Neuron (in vitro differentiated cells): ENCODE results near the gene TMEM117.

Experiments used
- H2AFZ ChIP-seq: one replicate; pipeline ENCODE4 v1.6.1; 2013; ENCODE audit warnings: low read depth, mild to moderate bottlenecking, inconsistent platforms, low read length, moderate library complexity
- H3K27me3 ChIP-seq: one replicate; pipeline ENCODE4 v1.6.1; 2013; ENCODE audit warnings: low read length; ENCODE audit not compliant: insufficient read depth
- H3K36me3 ChIP-seq: one replicate; pipeline ENCODE4 v1.6.1; 2013; ENCODE audit warnings: low read length; ENCODE audit not compliant: insufficient read depth
- H3K4me1 ChIP-seq: one replicate; pipeline ENCODE4 v1.6.1; 2013; ENCODE audit warnings: low read length; ENCODE audit not compliant: insufficient read depth
- H3K4me3 ChIP-seq: 2 replicates; pipeline ENCODE4 v1.5.1; 2013; ENCODE audit warnings: mild to moderate bottlenecking, low read length, moderate library complexity
- H3K9me3 ChIP-seq: one replicate; pipeline ENCODE4 v1.6.1; 2013; ENCODE audit warnings: low read length

Gene TMEM117

DNA sequence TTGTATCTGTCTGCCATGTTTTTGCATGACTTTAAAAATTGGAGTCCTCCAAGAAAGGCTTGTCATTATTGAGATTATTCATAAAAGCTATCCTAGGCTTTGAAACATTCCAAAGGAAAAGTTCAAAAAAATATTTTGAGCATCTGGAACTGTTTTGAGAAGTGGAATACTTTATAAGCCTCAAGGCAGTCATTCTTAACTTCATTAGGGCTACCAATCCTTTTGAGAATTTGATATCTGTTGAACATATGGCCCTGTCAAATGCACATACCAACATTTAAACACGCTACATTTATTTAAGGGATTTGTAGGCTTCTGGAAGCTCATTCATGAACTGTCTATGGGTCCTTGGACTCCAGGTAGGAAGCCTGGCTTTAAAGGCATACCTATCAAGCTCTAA lies 77.0 kb downstream of the TMEM117 start:
- Histone ChIP-seq H3K36me3 (no peaks in the 10 kb centered on the region), H3K27me3 (no peaks in the 10 kb centered on the region), H3K4me1 (no peaks in the 10 kb centered on the region), H3K4me3 (no peak overlapping the region), H2AFZ (no peak overlapping the region), H3K9me3 (no peaks in the 10 kb centered on the region)

DNA sequence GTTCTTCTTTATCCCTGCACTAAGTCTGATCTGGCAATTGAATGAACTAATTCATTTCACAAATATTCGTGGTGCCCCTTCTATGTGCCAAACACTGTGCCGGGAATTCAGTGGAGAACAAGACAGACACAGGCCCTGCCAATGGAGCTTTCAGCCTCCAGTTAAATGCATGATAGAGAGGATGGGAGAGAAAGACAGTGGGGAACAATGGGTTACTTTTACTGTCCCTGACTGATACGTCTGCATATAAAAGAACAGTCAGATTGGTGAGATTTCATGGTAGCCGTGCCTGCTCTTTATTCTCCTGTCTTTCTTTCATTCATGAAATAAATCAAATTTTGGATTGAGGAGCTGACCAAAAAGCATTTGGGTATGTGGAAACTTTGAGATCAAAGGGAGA lies 78.5 kb downstream of the TMEM117 start:
- H3K4me1 ChIP-seq: no peaks in the 10 kb centered on the region
- H3K27me3 ChIP-seq: no peaks in the 10 kb centered on the region
- no peaks in the 10 kb centered on the region for H3K9me3 ChIP-seq
- no peaks in the 10 kb centered on the region for H3K36me3 ChIP-seq
- H3K4me3 ChIP-seq: no peak overlapping the region
- no peak overlapping the region for H2AFZ ChIP-seq

DNA sequence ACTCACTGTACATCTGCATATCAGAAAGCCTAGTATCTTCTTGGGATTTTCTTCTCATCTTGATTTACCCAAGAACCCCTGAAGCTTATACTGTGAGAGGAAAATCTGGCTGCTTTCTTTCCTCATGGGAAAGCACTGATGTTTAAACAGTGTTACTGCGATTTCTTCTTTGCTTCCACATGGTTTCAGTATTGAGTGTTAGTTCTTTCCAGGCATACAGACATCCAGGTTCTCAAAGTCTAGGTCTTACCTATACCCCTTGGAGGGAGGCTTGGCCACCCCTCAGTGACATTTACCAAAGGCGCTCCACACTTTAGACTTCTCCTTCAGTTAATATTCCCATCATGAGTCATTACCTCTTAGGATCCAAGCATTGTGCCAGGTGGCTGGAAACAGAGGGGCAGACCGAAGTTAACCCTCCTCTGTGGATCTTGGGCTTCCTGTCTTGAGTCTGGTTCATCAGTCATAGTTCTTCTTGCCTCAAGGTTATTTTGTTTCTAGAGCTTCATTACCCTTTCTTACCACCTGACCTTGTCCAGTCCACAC lies 79.1 kb downstream of the TMEM117 start:
- no peaks in the 10 kb centered on the region for H3K4me1 ChIP-seq
- no peak overlapping the region for H3K4me3 ChIP-seq
- no peak overlapping the region for H2AFZ ChIP-seq
- no peaks in the 10 kb centered on the region for H3K9me3 ChIP-seq
- H3K27me3 ChIP-seq: no peaks in the 10 kb centered on the region
- H3K36me3 ChIP-seq: no peaks in the 10 kb centered on the region

GRCh38 chr12:43917896-43918295 lies 82.0 kb downstream of the TMEM117 start:
- no peaks in the 10 kb centered on the region for H3K9me3 ChIP-seq
- no peak overlapping the region for H2AFZ ChIP-seq
- H3K27me3 ChIP-seq: no peaks in the 10 kb centered on the region
- no peak overlapping the region for H3K4me3 ChIP-seq
- no peaks in the 10 kb centered on the region for H3K36me3 ChIP-seq
- no peaks in the 10 kb centered on the region for H3K4me1 ChIP-seq

- Histone ChIP-seq H3K36me3 (no peaks in the 10 kb centered on the region), H3K4me1 (no peaks in the 10 kb centered on the region), H3K9me3 (no peaks in the 10 kb centered on the region), H3K4me3 (no peak overlapping the region), H2AFZ (no peak overlapping the region), H3K27me3 (no peaks in the 10 kb centered on the region)
These were observed 85.9 kb downstream of the TMEM117 start for GRCh38 chr12:43921666-43922337.

GRCh38 chr12:43930032-43930431 lies 94.2 kb downstream of the TMEM117 start:
- no peaks in the 10 kb centered on the region for H3K27me3 ChIP-seq
- no peak overlapping the region for H2AFZ ChIP-seq
- H3K9me3 ChIP-seq: peaks cover 3% of the 10 kb centered on the region
- H3K36me3 ChIP-seq: no peaks in the 10 kb centered on the region
- no peaks in the 10 kb centered on the region for H3K4me1 ChIP-seq
- no peak overlapping the region for H3K4me3 ChIP-seq

DNA sequence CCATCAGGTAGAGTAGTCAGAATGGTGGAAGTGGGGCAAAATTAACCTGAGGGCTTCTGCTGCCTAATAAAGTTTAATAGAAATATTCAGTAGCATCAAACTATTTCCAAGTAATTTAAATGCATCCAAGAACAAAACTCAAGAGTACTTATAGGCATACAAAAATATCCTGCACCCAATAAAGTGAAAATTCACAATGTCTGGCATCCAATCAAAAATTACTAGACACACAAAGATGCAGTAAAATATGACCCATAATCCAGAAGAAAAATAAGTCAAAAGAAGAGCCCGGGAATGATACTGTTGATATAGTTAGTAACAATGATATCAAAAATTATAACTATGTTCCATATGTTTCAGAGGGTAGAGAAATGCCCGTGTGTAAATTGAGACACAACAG lies 95.3 kb downstream of the TMEM117 start:
- Histone ChIP-seq H3K27me3 (no peaks in the 10 kb centered on the region), H2AFZ (no peak overlapping the region)

DNA sequence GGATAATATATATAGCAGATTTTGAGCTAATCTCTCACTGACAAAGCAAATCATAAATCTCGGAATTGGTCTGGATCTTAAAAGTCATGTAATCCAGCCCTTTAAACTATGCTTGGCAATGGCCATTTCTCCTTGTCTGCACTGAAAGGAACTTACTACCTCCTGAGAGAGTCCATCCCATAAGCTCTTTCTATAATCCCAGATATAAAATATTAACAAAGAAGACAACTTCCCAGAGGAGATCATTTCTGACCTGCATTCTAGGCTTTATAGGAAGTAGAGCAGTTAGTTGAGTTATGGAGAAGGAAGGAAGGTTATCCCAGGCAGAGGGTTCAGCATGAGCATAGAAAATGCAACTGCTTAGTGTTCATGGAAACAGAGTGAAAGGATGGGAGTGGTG lies 99.7 kb downstream of the TMEM117 start:
- H2AFZ ChIP-seq: no peak overlapping the region
- no peaks in the 10 kb centered on the region for H3K4me1 ChIP-seq
- H3K9me3 ChIP-seq: peaks cover 3% of the 10 kb centered on the region
- no peaks in the 10 kb centered on the region for H3K36me3 ChIP-seq
- H3K27me3 ChIP-seq: no peaks in the 10 kb centered on the region
- H3K4me3 ChIP-seq: no peak overlapping the region

More for the DNA sequence above, 95.3 kb downstream of the TMEM117 start:
- Histone ChIP-seq H3K4me1 (no peaks in the 10 kb centered on the region), H3K36me3 (no peaks in the 10 kb centered on the region), H3K4me3 (no peak overlapping the region), H3K9me3 (peaks cover 3% of the 10 kb centered on the region)

DNA sequence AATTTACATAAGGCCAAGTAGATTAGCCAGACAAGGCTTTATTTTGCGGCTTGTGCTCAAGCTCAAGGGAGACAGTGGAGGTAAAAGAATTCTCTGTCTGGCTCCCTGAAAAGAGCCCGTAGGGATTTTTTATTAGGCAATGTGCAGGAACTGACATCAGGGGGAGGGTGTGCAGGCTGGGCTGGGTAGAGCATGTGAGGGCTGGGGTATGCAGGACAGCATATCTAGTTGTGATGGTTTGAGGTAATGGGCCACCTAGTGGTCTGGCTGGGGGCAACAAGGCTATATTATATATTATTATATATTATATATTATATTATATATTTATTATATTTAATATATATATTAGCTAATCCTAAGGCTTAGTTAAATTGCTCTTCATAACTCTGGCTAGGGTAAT lies 102.1 kb downstream of the TMEM117 start:
- H3K9me3 ChIP-seq: no peaks in the 10 kb centered on the region
- no peaks in the 10 kb centered on the region for H3K36me3 ChIP-seq
- H3K4me3 ChIP-seq: no peak overlapping the region
- H2AFZ ChIP-seq: no peak overlapping the region
- no peaks in the 10 kb centered on the region for H3K27me3 ChIP-seq
- no peaks in the 10 kb centered on the region for H3K4me1 ChIP-seq

GRCh38 chr12:43942379-43942778 lies 106.5 kb downstream of the TMEM117 start:
- Histone ChIP-seq H3K4me3 (no peak overlapping the region), H2AFZ (no peak overlapping the region), H3K27me3 (no peaks in the 10 kb centered on the region), H3K36me3 (no peaks in the 10 kb centered on the region), H3K9me3 (no peaks in the 10 kb centered on the region), H3K4me1 (peaks cover 4% of the 10 kb centered on the region)

DNA sequence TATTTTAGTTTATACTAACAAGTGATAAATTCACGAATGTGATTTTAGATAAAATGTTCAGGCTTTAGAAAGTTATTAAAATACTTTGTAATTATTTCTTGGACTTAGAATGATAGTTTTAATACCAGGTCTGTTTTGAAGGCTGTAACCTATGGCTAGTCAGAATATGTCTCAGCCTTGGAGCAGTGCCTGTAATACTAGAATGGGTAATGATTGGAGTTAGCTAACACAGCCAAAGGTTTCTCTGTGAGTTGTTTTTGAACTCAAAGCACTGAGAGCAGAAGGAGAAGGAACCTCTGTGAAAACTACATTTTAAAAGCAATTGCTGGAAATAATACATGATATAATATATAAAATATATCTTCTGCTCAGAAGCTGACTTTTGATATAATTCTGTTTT lies 110.1 kb downstream of the TMEM117 start:
- H3K36me3 ChIP-seq: no peaks in the 10 kb centered on the region
- peaks cover 5% of the 10 kb centered on the region for H3K4me1 ChIP-seq
- no peaks in the 10 kb centered on the region for H3K27me3 ChIP-seq
- no peak overlapping the region for H3K4me3 ChIP-seq
- H2AFZ ChIP-seq: no peak overlapping the region
- peaks cover 3% of the 10 kb centered on the region for H3K9me3 ChIP-seq

GRCh38 chr12:43951286-43951685 lies 115.4 kb downstream of the TMEM117 start:
- H3K4me1 ChIP-seq: peaks cover 5% of the 10 kb centered on the region
- H3K4me3 ChIP-seq: no peak overlapping the region
- peaks cover 3% of the 10 kb centered on the region for H3K9me3 ChIP-seq
- H3K27me3 ChIP-seq: no peaks in the 10 kb centered on the region
- no peak overlapping the region for H2AFZ ChIP-seq
- no peaks in the 10 kb centered on the region for H3K36me3 ChIP-seq

- Histone ChIP-seq H3K36me3 (no peaks in the 10 kb centered on the region), H3K9me3 (no peaks in the 10 kb centered on the region), H3K4me1 (no peaks in the 10 kb centered on the region), H3K4me3 (no peak overlapping the region), H2AFZ (no peak overlapping the region), H3K27me3 (no peaks in the 10 kb centered on the region)
These were observed 122.0 kb downstream of the TMEM117 start for GRCh38 chr12:43957732-43958372.
